Mesothelial cell of epicardium (in vitro differentiated cells): ENCODE measurements around the gene FBXO41. TPM values are rescaled to one million over a fixed set of nuclear protein-coding genes. Genes with fewer than 3 reads are reported as not detected.

Experiments used
- DNase-seq, 2 experiments: peaks; one replicate each; pipeline ENCODE4 v3.0.0; 2021; ENCODE audit warnings: low spot score in 2 of 2; ENCODE audit not compliant: unreplicated experiment in 2 of 2
- H3K27ac Mint-ChIP-seq: 2 replicates; pipeline ENCODE4 v1.8.0; 2021; ENCODE audit warnings: mixed read lengths
- H3K27me3 Mint-ChIP-seq: 2 replicates; pipeline ENCODE4 v1.8.0; 2021; ENCODE audit warnings: low read depth, mixed read lengths
- H3K36me3 Mint-ChIP-seq: 2 replicates; pipeline ENCODE4 v1.8.0; 2021; ENCODE audit warnings: mixed read lengths
- H3K4me1 Mint-ChIP-seq: 2 replicates; pipeline ENCODE4 v1.8.0; 2021; ENCODE audit warnings: mixed read lengths
- H3K4me3 Mint-ChIP-seq: 2 replicates; pipeline ENCODE4 v1.8.0; 2021; ENCODE audit warnings: mild to moderate bottlenecking, moderate library complexity, mixed read lengths
- H3K9me3 Mint-ChIP-seq: 2 replicates; pipeline ENCODE4 v1.8.0; 2021; ENCODE audit warnings: mixed read lengths
- CTCF ChIP-seq: fragments of 200-600 bp; sonication (generic); IDR thresholded peaks from one replicate; pipeline ENCODE4 v1.5.0; 2021; ENCODE audit warnings: antibody characterized with exemption; ENCODE audit not compliant: unreplicated experiment
- total RNA-seq: library from RNA; stranded (reverse); gene quantifications from 3 replicates; pipeline ENCODE4 v1.2.1, GENCODE V29; 2021

FBXO41 gene
- total RNA-seq, 1 donor from 2014 or later: 8.1 TPM

- TF ChIP-seq CTCF: no peak
- H3K4me3 Mint-ChIP-seq: no peak overlapping the region
- DNase-seq: no peak
- no peak overlapping the region for H3K27ac Mint-ChIP-seq
- H3K36me3 Mint-ChIP-seq: peaks cover 9% of the 10 kb centered on the region
- H3K9me3 Mint-ChIP-seq: no peaks in the 10 kb centered on the region
- no peaks in the 10 kb centered on the region for H3K27me3 Mint-ChIP-seq
- no peaks in the 10 kb centered on the region for H3K4me1 Mint-ChIP-seq
Measured at GRCh38 chr2:73225513-73226360, 58.5 kb downstream of the FBXO41 start.

GRCh38 chr2:73223821-73224220 is 60.5 kb downstream of the FBXO41 start:
- TF ChIP-seq CTCF: no peak
- Mint-ChIP-seq H3K27me3 (no peaks in the 10 kb centered on the region), H3K36me3 (peaks cover 9% of the 10 kb centered on the region), H3K4me3 (no peak overlapping the region), H3K4me1 (no peaks in the 10 kb centered on the region), H3K9me3 (no peaks in the 10 kb centered on the region), H3K27ac (no peak overlapping the region)
- DNase-seq: no peak

GRCh38 chr2:73218298-73218697 is 66.0 kb downstream of the FBXO41 start:
- no peaks in the 10 kb centered on the region for H3K27me3 Mint-ChIP-seq
- TF ChIP-seq CTCF: no peak
- H3K4me1 Mint-ChIP-seq: peaks cover 18% of the 10 kb centered on the region
- DNase-seq: no peak
- H3K4me3 Mint-ChIP-seq: no peak overlapping the region
- no peak overlapping the region for H3K27ac Mint-ChIP-seq
- H3K9me3 Mint-ChIP-seq: no peaks in the 10 kb centered on the region
- peaks cover 7% of the 10 kb centered on the region for H3K36me3 Mint-ChIP-seq

GRCh38 chr2:73217826-73218225 is 66.5 kb downstream of the FBXO41 start:
- Mint-ChIP-seq H3K4me1 (peaks cover 18% of the 10 kb centered on the region), H3K27ac (no peak overlapping the region), H3K36me3 (peaks cover 7% of the 10 kb centered on the region), H3K27me3 (no peaks in the 10 kb centered on the region), H3K4me3 (no peak overlapping the region), H3K9me3 (no peaks in the 10 kb centered on the region)
- TF ChIP-seq CTCF: no peak
- no peak for DNase-seq

GRCh38 chr2:73217160-73217559 is 67.1 kb downstream of the FBXO41 start:
- H3K4me1 Mint-ChIP-seq: peaks cover 21% of the 10 kb centered on the region
- no peaks in the 10 kb centered on the region for H3K27me3 Mint-ChIP-seq
- no peak for DNase-seq
- no peak overlapping the region for H3K27ac Mint-ChIP-seq
- no peak for TF ChIP-seq CTCF
- peaks cover 5% of the 10 kb centered on the region for H3K36me3 Mint-ChIP-seq
- no peaks in the 10 kb centered on the region for H3K9me3 Mint-ChIP-seq
- no peak overlapping the region for H3K4me3 Mint-ChIP-seq

- peaks cover 21% of the 10 kb centered on the region for H3K4me1 Mint-ChIP-seq
- no peaks in the 10 kb centered on the region for H3K36me3 Mint-ChIP-seq
- peak overlapping the region; percentile 37 for H3K27ac Mint-ChIP-seq
- TF ChIP-seq CTCF: no peak
- no peaks in the 10 kb centered on the region for H3K9me3 Mint-ChIP-seq
- DNase-seq: no peak
- H3K27me3 Mint-ChIP-seq: peaks cover 3% of the 10 kb centered on the region
- peak overlapping the region; percentile 89 for H3K4me3 Mint-ChIP-seq
Measured at GRCh38 chr2:73215254-73215653, 69.0 kb downstream of the FBXO41 start.
